GM21360 (cell line): ENCODE data around the gene HOXB3.

Source experiments
- ATAC-seq: cut with Tn5 transposase; IDR thresholded peaks from one replicate; pipeline ENCODE4 v1.9.1; 2021; ENCODE audit warnings: mild to moderate bottlenecking, moderate library complexity; ENCODE audit not compliant: unreplicated experiment

Gene HOXB3

GRCh38 chr17:48589831-48590606, at the start of gene HOXB3:
Gene HOXB3, minus strand, starts transcription at chr17:48590241. Its CDS starts 37,767 bp downstream, at chr17:48552474.
- no peak for ATAC-seq

DNA sequence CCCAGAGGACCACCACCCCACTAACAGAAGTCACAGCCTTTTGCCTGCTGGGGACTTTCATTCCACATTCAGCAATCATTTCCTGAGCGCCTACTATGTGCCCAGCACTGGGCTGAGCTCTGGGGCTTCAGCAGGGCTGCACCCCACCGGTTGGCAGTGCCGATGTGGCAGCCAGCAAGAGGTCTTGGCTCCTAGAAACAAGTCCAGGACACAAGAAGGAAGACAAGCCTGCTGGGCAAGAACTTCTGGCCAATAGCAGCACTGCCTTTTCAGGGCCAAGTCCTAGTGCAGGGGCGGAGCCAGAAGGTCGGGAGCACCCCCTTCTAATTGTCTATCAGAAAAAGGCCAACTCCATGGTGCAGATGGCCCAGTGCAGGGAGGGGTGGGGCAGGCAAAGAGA, 49.1 kb upstream of the HOXB3 start:
- ATAC-seq = no peak

- ATAC-seq = no peak
Observed at GRCh38 chr17:48637323-48638260, 47.6 kb upstream of the HOXB3 start.

DNA sequence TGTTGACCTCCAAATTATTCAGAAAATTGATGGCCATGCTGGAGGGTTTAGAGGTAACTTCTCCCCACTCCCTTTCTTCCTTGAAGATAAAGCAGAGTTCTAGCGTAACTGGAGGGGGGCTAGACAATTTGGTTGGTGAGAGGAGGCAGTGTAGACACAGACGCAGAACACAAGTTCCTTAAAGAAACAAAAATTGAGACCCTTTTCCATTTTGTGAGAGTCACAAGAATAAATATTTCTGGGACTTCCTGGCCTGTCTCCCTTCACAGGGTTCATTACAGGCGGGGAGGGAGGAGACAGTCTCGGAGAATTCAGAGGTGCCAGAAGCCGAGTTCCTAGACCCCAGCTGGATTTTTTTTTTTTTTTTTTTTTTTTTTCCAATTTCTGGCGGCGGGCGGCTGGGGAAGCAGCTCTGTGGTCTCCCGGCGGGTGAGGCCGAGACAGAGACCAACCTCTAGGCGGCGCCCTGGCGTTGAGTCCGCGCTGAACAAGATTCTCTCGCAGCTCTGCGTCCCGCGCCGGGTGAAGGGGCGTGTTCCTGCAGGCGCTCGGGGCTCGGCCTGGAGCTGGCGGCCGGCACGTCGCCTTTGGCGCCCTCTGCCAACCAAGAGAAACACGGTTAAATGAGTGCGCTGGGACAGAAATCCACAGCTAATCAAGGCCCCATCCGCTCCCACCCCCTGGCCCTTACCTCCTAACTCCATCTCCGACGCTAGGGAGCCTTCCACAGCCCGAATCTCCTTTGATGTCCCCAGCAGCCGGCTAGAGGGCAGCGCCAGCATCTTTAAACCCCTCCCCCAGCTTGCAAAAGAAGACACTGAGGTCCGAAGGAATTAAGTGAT, 46.4 kb upstream of the HOXB3 start:
- no peak for ATAC-seq

DNA sequence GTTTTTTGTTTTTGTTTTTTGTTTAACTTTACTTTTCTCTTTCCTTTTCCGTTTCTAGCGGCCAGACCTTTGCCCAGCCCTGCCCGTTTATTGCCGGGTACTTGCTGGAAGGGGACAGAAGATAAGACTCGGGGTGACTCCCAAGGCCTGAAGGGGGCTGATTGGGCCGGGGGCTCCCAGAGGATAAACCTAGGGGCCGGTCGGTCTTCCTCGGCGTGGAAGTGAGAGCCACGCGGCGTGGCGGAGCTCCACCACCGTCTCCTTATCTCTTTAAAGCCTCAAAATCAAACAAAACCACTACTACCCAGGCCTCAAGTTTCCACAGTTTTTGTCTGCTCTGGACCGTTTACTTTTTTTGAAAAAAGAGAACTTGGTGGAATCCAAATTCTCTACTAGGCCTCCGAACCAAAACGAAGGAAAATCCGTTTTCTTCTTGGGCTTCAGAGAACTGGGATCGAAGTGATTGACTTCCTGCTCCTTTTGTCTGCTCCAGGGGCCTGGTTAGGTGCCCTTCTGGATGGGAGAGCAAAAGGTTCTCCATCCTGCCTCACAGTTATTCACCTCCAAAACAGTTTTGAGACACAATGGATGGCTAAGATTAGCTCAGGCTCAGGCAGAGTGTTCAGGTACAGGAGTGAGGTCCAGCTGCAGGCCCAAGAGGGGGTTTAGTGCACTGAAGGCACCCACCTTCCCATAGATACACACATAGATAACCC, 44.6 kb upstream of the HOXB3 start:
- ATAC-seq = no peak

DNA sequence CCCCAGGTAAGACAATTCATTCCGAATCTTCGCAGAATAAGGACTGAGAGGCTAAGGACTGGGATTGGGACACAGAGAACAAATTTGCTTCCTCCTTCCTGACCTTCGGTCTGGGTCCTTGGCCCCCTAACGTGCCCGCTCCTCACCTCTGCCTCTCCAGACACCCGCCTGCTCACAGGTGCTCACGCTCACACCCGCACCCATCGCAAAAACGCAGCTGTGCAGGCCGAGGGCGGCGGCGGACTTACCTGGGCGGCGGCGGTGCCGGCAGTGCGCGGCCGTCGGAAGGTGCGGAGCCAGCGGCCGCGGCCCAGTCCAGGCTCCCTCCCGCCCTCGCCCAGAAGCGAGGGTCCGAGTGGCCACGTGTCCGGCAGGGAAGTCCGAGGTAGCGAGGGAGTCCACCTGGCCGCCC, 43.2 kb upstream of the HOXB3 start:
- no peak for ATAC-seq

- ATAC-seq = no peak
Observed at GRCh38 chr17:48632579-48633265, 42.7 kb upstream of the HOXB3 start.

GRCh38 chr17:48631693-48632578, 41.9 kb upstream of the HOXB3 start:
- no peak for ATAC-seq

DNA sequence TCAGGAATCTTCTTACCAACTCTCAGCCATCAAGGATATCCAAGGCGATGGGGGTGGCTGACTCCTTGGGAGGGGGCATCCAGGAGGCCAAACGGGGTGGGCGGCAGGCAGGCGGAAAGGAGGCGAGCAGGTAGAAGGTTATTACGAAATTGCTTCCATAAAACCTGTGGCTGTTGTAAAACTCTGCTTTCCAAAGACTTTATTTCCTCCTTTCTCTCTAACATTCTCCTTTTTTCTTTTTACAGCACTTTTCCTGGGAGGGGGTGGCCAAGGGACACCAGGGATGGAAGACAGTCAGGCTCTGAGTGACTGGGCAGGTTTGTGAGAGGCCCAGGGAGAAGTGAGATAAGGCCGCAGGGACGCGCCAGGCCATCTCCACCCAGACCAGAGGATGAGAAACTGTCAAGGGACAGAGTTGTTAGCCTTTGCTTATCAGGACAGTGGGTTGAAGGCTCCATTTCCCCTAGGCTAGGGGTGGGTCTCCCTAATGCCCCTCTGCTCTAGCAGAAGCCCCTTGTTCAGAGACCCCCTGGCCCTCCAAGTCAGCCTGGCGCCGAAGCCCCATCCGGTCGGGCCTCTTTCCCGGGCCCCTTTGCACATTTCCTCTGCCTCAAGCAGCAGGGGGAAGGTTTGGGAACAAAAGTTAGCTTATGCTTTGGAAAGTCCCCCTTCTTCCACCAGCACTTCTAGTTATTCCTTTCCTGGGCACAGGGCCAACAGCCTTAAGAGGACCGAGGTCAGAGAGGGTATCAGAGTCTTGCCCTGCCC, 41.1 kb upstream of the HOXB3 start:
- ATAC-seq = no peak

DNA sequence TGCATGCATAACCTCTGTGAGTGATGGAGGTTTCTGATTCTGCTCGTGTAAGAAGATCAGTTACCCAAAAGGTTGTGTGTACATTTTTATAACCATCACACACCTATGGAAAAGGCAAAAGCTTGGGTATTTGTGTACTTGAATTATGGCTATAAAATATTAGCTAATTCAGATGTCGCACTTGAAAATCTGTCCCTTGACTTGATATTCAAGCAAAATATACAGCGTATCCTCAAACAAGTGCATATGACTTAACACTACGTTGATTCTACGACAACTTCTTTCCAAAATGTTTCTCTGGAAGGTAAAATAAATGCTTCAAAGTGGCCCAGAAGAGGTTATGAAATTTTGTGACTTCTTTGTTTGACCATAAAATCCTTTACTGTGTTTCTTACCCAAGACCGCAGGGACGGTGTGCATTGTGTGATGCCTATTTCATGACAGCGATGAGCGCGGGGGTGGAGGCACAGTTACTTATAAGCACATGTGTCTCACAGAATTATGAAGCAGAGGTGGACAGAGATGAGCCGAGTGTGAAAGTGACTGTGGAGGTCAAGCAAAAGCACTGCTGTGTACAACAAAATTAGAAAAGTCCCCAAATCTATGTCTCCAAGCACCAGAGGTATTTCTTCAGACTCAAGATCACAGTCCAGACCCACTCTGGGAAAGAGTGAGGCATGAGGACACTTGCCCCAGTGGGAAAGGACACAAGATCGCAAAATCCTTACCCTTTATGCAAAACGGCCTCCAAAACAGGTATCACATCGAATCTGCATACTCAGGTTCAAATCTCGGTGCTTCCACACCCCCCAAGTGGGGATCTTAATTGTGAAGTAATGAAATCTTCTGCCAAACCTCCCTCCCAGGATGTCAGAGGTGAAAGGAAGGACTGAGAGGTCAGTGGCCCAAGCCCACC, 40.2 kb upstream of the HOXB3 start:
- no peak for ATAC-seq

DNA sequence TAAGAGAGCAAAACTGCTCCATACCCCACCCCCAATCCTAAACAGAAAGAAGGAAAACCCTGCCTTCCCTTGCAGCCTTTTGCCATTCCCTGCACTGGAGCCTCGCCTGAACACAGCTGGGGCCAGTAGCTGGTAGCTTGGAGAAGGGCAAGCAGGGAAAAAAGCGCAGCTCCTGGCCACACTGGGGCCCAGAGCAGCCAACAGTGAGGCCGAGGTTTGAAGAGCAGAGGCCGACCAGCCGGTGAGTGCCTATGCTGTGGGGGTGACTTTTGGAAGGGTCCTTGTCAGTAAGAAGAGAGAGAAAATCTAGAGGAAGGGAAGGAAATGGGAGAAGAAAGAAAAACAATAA, 39.3 kb upstream of the HOXB3 start:
- ATAC-seq = no peak

DNA sequence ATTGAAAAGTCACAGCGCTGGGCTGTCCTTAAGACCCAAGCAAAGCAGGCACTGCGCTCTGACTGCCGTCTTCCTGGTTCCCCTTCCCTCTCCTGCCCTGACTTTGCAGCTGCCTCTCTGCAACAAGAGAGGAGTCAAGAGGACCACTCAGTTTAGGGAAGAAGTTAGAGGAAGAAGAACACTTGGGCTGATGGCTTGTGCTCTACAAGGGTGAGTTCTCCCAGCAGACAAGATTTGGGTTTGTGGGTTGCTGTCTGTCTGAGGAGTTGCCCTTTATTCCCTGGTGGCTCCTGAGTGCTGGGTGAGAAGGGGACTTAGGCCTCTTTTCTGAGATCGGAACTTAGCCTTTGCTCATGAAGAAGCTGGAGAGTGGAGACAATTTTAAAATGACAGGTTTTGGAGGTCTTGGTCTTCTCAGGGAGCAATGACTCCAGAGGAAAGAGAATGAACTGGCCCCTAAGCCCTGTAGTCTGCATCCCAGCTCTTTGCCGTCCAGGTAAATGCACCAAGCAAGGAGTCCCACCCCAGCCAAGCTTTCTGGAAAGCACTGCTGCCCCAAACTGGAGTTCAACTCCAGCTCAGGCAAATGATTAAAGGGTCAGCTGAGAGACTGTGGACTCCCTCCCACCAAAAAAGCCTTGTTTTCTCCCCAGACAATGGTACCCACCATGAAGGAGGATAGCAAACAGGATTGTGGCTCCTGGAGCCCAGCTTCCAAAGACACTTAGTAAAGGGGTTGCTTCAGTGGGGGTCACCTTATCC, 38.8 kb upstream of the HOXB3 start:
- ATAC-seq = no peak

DNA sequence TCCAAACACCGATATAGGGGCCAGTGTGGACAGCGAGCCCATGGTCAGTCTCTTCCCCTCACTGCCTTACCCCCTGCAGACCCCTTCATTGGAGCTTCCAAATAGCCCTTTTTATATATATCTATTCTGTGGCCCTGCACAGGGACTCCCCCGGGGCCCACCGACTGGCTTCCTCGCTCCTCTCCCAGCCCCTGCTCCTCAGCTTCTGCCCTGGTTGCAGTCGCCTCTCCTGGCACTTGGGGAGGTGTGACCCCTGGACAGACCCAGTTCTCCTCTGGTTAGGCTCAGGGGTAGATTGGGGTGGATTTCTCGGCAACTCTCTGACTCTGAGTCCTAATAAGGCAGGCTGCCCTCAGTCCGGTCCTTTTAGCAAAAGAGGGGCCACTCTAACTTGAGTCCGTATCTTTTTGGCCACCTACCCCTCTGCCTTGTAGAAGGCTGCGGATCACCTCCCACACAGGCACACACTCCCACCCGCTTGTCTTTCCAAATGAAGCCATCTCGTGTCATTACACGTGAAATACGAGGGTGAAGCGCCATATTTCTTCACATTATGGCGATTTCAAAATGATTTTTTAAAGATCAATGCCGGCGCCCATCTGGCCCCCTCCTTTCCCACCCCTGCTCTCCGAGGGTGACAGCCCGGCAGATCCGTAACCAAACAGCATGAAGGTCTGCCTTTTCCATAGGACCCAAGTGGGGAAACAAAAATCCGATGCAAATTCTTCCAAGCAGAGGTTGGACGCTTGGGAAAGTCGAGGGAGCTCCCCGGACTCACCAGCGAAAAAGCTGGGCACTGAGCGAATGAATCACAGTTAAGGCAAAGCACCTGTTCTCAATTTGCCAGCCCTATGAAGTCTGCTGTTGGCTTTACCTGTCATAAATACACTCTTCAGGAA, 37.8 kb upstream of the HOXB3 start:
- ATAC-seq = no peak

- no peak for ATAC-seq
Observed at GRCh38 chr17:48627118-48627597, 37.1 kb upstream of the HOXB3 start.
